Liver (tissue), 9 donors: ENCODE data around the gene TMPRSS11D. TPM values are rescaled to one million over a fixed set of nuclear protein-coding genes. Genes with fewer than 3 reads are reported as not detected.

ENCODE experiments used
- DNase-seq: peaks from one replicate; pipeline ENCODE4 v3.0.0-alpha.2; 2017; ENCODE audit warnings: low spot score
- H3K27ac ChIP-seq, 2 donors: one replicate each; pipeline ENCODE4 v1.7.0; 2013; ENCODE audit warnings: inconsistent platforms in 2 of 2, low read length in 2 of 2, control low read depth in 1 of 2, low read depth in 1 of 2, mild to moderate bottlenecking in 1 of 2
- H3K27me3 ChIP-seq, 4 donors: one replicate each; pipeline versions ENCODE4 v1.6.1 to v1.7.0; 2013; ENCODE audit warnings: low read length in 3 of 4, inconsistent platforms in 1 of 4, mild to moderate bottlenecking in 1 of 4, moderate library complexity in 1 of 4; ENCODE audit not compliant: control insufficient read depth in 4 of 4, insufficient read depth in 4 of 4
- H3K36me3 ChIP-seq, 4 donors: one replicate each; pipeline versions ENCODE4 v1.6.1 to v1.7.0; 2013; ENCODE audit warnings: low read length in 3 of 4, mild to moderate bottlenecking in 3 of 4, low read depth in 1 of 4, moderate library complexity in 1 of 4; ENCODE audit not compliant: control insufficient read depth in 4 of 4, insufficient read depth in 3 of 4
- H3K4me1 ChIP-seq, 4 donors: one replicate each; pipeline versions ENCODE4 v1.6.1 to v1.7.0; 2013; ENCODE audit warnings: low read length in 3 of 4, mild to moderate bottlenecking in 3 of 4, moderate library complexity in 1 of 4; ENCODE audit not compliant: control insufficient read depth in 4 of 4, insufficient read depth in 4 of 4
- H3K4me3 ChIP-seq, 3 donors: one replicate each; pipeline versions ENCODE4 v1.6.1 to v1.7.0; 2013; ENCODE audit warnings: low read length in 3 of 3, control low read depth in 1 of 3, low read depth in 1 of 3, mild to moderate bottlenecking in 1 of 3
- H3K9ac ChIP-seq, 2 donors: one replicate each; pipeline ENCODE4 v1.7.0; 2013; ENCODE audit warnings: low read length in 2 of 2, mild to moderate bottlenecking in 2 of 2, moderate library complexity in 2 of 2, control low read depth in 1 of 2, low read depth in 1 of 2
- H3K9me3 ChIP-seq, 4 donors: one replicate each; pipeline versions ENCODE4 v1.6.1 to v1.7.0; 2013; ENCODE audit warnings: low read length in 3 of 4; ENCODE audit not compliant: control insufficient read depth in 4 of 4
- ATF3 ChIP-seq: IDR thresholded peaks from 2 replicates; pipeline ENCODE4 v1.6.1; 2016; ENCODE audit warnings: antibody characterized with exemption
- CTCF ChIP-seq: fragments of 150-350 bp; IDR thresholded peaks from 2 replicates; pipeline ENCODE4 v1.5.1; 2017; ENCODE audit warnings: improper control_type of control experiment, low read depth, low read length; ENCODE audit not compliant: missing input control
- EGR1 ChIP-seq, 2 donors: IDR thresholded peaks; 2 replicates each; pipeline ENCODE4 v1.6.1; 2016 to 2018; ENCODE audit warnings: antibody characterized with exemption in 2 of 2, low read depth in 2 of 2
- FOXA1 ChIP-seq: IDR thresholded peaks from 2 replicates; pipeline ENCODE4 v1.6.1; 2016; ENCODE audit warnings: antibody characterized with exemption
- FOXA2 ChIP-seq: IDR thresholded peaks from 2 replicates; pipeline ENCODE4 v1.6.1; 2016; ENCODE audit warnings: antibody characterized with exemption
- GABPA ChIP-seq, 2 donors: IDR thresholded peaks in 1 of 2; conservative IDR thresholded peaks in 1 of 2; 2 replicates each; pipeline ENCODE4 v1.6.1; 2016; ENCODE audit warnings: antibody characterized with exemption in 2 of 2, mild to moderate bottlenecking in 1 of 2, moderate library complexity in 1 of 2
- HNF4A ChIP-seq, 2 donors: conservative IDR thresholded peaks; 2 replicates each; pipeline ENCODE4 v1.6.1; 2016; ENCODE audit warnings: antibody characterized with exemption in 2 of 2, mild to moderate bottlenecking in 2 of 2
- HNF4G ChIP-seq: IDR thresholded peaks from 2 replicates; pipeline ENCODE4 v1.6.1; 2016; ENCODE audit warnings: antibody characterized with exemption
- JUND ChIP-seq, 2 donors: IDR thresholded peaks; 2 replicates each; pipeline ENCODE4 v1.6.1; 2016; ENCODE audit warnings: antibody characterized with exemption in 2 of 2
- MAX ChIP-seq: IDR thresholded peaks from 2 replicates; pipeline ENCODE4 v1.6.1; 2016; ENCODE audit warnings: antibody characterized with exemption
- NR2F2 ChIP-seq: IDR thresholded peaks from 2 replicates; pipeline ENCODE4 v1.6.1; 2016; ENCODE audit warnings: antibody characterized with exemption
- RAD21 ChIP-seq, 2 donors: IDR thresholded peaks; 2 replicates each; pipeline ENCODE4 v1.6.1; 2016; ENCODE audit warnings: antibody characterized with exemption in 2 of 2, mild to moderate bottlenecking in 2 of 2
- REST ChIP-seq: IDR thresholded peaks from 2 replicates; pipeline ENCODE4 v1.6.1; 2016; ENCODE audit warnings: antibody characterized with exemption, mild to moderate bottlenecking
- RXRA ChIP-seq, 2 donors: IDR thresholded peaks; 2 replicates each; pipeline ENCODE4 v1.6.1; 2017 to 2018; ENCODE audit warnings: antibody characterized with exemption in 2 of 2, mild to moderate bottlenecking in 1 of 2
- SP1 ChIP-seq: IDR thresholded peaks from 2 replicates; pipeline ENCODE4 v1.6.1; 2018; ENCODE audit warnings: antibody characterized with exemption, mild to moderate bottlenecking
- TAF1 ChIP-seq: conservative IDR thresholded peaks from 2 replicates; pipeline ENCODE4 v1.6.1; 2016; ENCODE audit warnings: antibody characterized with exemption, mild to moderate bottlenecking
- YY1 ChIP-seq: IDR thresholded peaks from 2 replicates; pipeline ENCODE4 v1.6.1; 2016; ENCODE audit warnings: antibody characterized with exemption, mild to moderate bottlenecking
- ZBTB33 ChIP-seq: IDR thresholded peaks from 2 replicates; pipeline ENCODE4 v1.6.1; 2016; ENCODE audit warnings: antibody characterized with exemption
- WGBS: extraction: QIAGEN DNeasy Blood & Tissue Kit; methylation state at CpG from one replicate; pipeline ENCODE4 v1.1.7; 2013; 5-methylcytosine and 5-hydroxymethylcytosine counted together
- polyA plus RNA-seq, 2 donors: library from polyadenylated mRNA; stranded (reverse) in 1 of 2; unstranded in 1 of 2; fragments of 200-250 nt in 1 of 2; fragments of >200 nt in 1 of 2; fragmentation: Nextera tagmentation in 1 of 2; extraction: Ambion mirVana in 1 of 2; gene quantifications; one replicate each; pipeline versions ENCODE4 v1.2.1 to v1.2.3, GENCODE V29; 2013 to 2015
- total RNA-seq, 2 donors: library from RNA; depleted of rRNA; stranded (reverse); fragments of >200 nt; gene quantifications; one replicate each; pipeline ENCODE4 v1.2.3, GENCODE V29; 2014
- donor health status: healthy.
- donor health status: healthy.
- donor health status: healthy.
- donor health status: healthy.
- donor health status: healthy.

Gene TMPRSS11D
- total and polyA plus RNA-seq, 4 donors, result 0.03 TPM; not detected in 3

- DNase-seq, result no peak
- peaks cover 0 to 2% (median 1%) of the 10 kb centered on the region in 4 donors for H3K9me3 ChIP-seq
- H3K4me3 ChIP-seq, result no peak overlapping the region
- no peaks in the 10 kb centered on the region for H3K36me3 ChIP-seq
- WGBS, result 90% methylated on average over 7 of the region's 7 CpGs
- no peak for TF ChIP-seq RXRA (IDR thresholded peaks at IDR 0.05)
- TF ChIP-seq SP1, result no peak
- TF ChIP-seq HNF4A (conservative IDR thresholded peaks at IDR 0.05), result no peak
- TF ChIP-seq MAX, result no peak
- no peak for TF ChIP-seq ATF3
- TF ChIP-seq FOXA1, result no peak
- no peak for TF ChIP-seq RAD21 (IDR thresholded peaks at IDR 0.05)
- no peak for TF ChIP-seq JUND (IDR thresholded peaks at IDR 0.05)
- no peak for TF ChIP-seq REST
- no peak for TF ChIP-seq TAF1
- TF ChIP-seq EGR1 (IDR thresholded peaks at IDR 0.05; ENCODE audit: low read depth in 2 of 2), result no peak
- no peak overlapping the region for H3K27ac ChIP-seq
- H3K27me3 ChIP-seq, result no peaks in the 10 kb centered on the region
- no peaks in the 10 kb centered on the region for H3K4me1 ChIP-seq
- no peak overlapping the region for H3K9ac ChIP-seq
Observed at GRCh38 chr4:67926485-67926884, 42.7 kb upstream of the TMPRSS11D start.

- no peaks in the 10 kb centered on the region for H3K4me1 ChIP-seq
- DNase-seq, result no peak
- TF ChIP-seq RAD21 (IDR thresholded peaks at IDR 0.05) (no peak), FOXA2 (no peak), NR2F2 (no peak), ATF3 (no peak), GABPA (IDR thresholded peaks at IDR 0.05 in 1 of 2, conservative IDR thresholded peaks at IDR 0.05 in 1 of 2) (no peak), FOXA1 (no peak), ZBTB33 (no peak), HNF4G (no peak), SP1 (no peak), HNF4A (conservative IDR thresholded peaks at IDR 0.05) (no peak), MAX (no peak), RXRA (IDR thresholded peaks at IDR 0.05) (no peak), JUND (IDR thresholded peaks at IDR 0.05) (no peak), EGR1 (IDR thresholded peaks at IDR 0.05; ENCODE audit: low read depth in 2 of 2) (no peak), TAF1 (no peak), CTCF (no peak), REST (no peak), YY1 (no peak)
- H3K4me3 ChIP-seq, result no peak overlapping the region
- no peak overlapping the region for H3K9ac ChIP-seq
- H3K36me3 ChIP-seq, result no peaks in the 10 kb centered on the region
- H3K9me3 ChIP-seq, result peaks cover 0 to 2% (median 1%) of the 10 kb centered on the region in 4 donors
- 76% methylated on average over 4 of the region's 4 CpGs for WGBS
- no peaks in the 10 kb centered on the region for H3K27me3 ChIP-seq
- H3K27ac ChIP-seq, result no peak overlapping the region
Observed at GRCh38 chr4:67922697-67923096, 38.9 kb upstream of the TMPRSS11D start.
